GM18517 (cell line): Measurements from ENCODE around the gene KCTD10.
"Not testable (repeated sequence)": the region's sequence is repeated elsewhere in the genome, so short reads cannot be mapped to it uniquely, and the experiment has no call there.

Source experiments
- ATAC-seq: cut with Tn5 transposase; IDR thresholded peaks from one replicate; pipeline ENCODE4 v1.9.1; 2021; ENCODE audit warnings: mild to moderate bottlenecking, moderate library complexity; ENCODE audit not compliant: unreplicated experiment

Gene KCTD10

GRCh38 chr12:109475121-109475520, 2.0 kb downstream of the KCTD10 start:
- no peak for ATAC-seq

GRCh38 chr12:109473526-109474270, 3.4 kb downstream of the KCTD10 start:
- ATAC-seq, result not testable (repeated sequence)

GRCh38 chr12:109473006-109473405, 4.1 kb downstream of the KCTD10 start:
- no peak for ATAC-seq

GRCh38 chr12:109469517-109469916, 7.6 kb downstream of the KCTD10 start:
- no peak for ATAC-seq

GRCh38 chr12:109467978-109468676, 9.0 kb downstream of the KCTD10 start:
- ATAC-seq, result no peak

- ATAC-seq, result no peak
Observed at GRCh38 chr12:109466821-109467220, 10.3 kb downstream of the KCTD10 start.

GRCh38 chr12:109466305-109466704, 10.8 kb downstream of the KCTD10 start:
- ATAC-seq, result no peak

GRCh38 chr12:109464642-109465351, 12.3 kb downstream of the KCTD10 start:
- no peak for ATAC-seq

GRCh38 chr12:109463756-109464155, 13.3 kb downstream of the KCTD10 start:
- ATAC-seq, result no peak

- ATAC-seq, result no peak
Observed at GRCh38 chr12:109462868-109463692, 14.0 kb downstream of the KCTD10 start.

- ATAC-seq, result no peak
Observed at GRCh38 chr12:109461846-109462756, 15.0 kb downstream of the KCTD10 start.

- ATAC-seq, result no peak
Observed at GRCh38 chr12:109461049-109461845, 15.9 kb downstream of the KCTD10 start.

- ATAC-seq, result no peak
Observed at GRCh38 chr12:109460538-109460937, 16.6 kb downstream of the KCTD10 start.

GRCh38 chr12:109459247-109459646, 17.9 kb downstream of the KCTD10 start:
- ATAC-seq, result no peak

- ATAC-seq, result no peak
Observed at GRCh38 chr12:109458771-109459208, 18.3 kb downstream of the KCTD10 start.

GRCh38 chr12:109458086-109458485, 19.0 kb downstream of the KCTD10 start:
- no peak for ATAC-seq

GRCh38 chr12:109455706-109456105, 21.4 kb downstream of the KCTD10 start:
- ATAC-seq, result no peak

- ATAC-seq, result no peak
Observed at GRCh38 chr12:109452489-109452888, 24.6 kb downstream of the KCTD10 start.

- ATAC-seq, result no peak
Observed at GRCh38 chr12:109451400-109451799, 25.7 kb downstream of the KCTD10 start.
